Liver (tissue), 3 donors: ENCODE measurements around the gene INSM1.

Source experiments
- EGR1 ChIP-seq, 2 donors: IDR thresholded peaks; 2 replicates each; pipeline ENCODE4 v1.6.1; 2016 to 2018; ENCODE audit warnings: antibody characterized with exemption in 2 of 2, low read depth in 2 of 2
- GABPA ChIP-seq, 2 donors: IDR thresholded peaks in 1 of 2; conservative IDR thresholded peaks in 1 of 2; 2 replicates each; pipeline ENCODE4 v1.6.1; 2016; ENCODE audit warnings: antibody characterized with exemption in 2 of 2, mild to moderate bottlenecking in 1 of 2, moderate library complexity in 1 of 2
- JUND ChIP-seq, 2 donors: IDR thresholded peaks; 2 replicates each; pipeline ENCODE4 v1.6.1; 2016; ENCODE audit warnings: antibody characterized with exemption in 2 of 2
- TAF1 ChIP-seq: conservative IDR thresholded peaks from 2 replicates; pipeline ENCODE4 v1.6.1; 2016; ENCODE audit warnings: antibody characterized with exemption, mild to moderate bottlenecking
- YY1 ChIP-seq: IDR thresholded peaks from 2 replicates; pipeline ENCODE4 v1.6.1; 2016; ENCODE audit warnings: antibody characterized with exemption, mild to moderate bottlenecking
- TF ChIP-seq, protein P1 (sequence below): fragments of 150-350 bp; IDR thresholded peaks from 2 replicates; pipeline ENCODE4 v1.5.1; 2017; ENCODE audit warnings: improper control_type of control experiment, low read depth, low read length; ENCODE audit not compliant: missing input control
- TF ChIP-seq, protein P2 (sequence below): IDR thresholded peaks from 2 replicates; pipeline ENCODE4 v1.6.1; 2016; ENCODE audit warnings: antibody characterized with exemption
- TF ChIP-seq, protein P3 (sequence below): IDR thresholded peaks from 2 replicates; pipeline ENCODE4 v1.6.1; 2016; ENCODE audit warnings: antibody characterized with exemption
- donor health status: healthy.
- donor health status: healthy.

DNA sequence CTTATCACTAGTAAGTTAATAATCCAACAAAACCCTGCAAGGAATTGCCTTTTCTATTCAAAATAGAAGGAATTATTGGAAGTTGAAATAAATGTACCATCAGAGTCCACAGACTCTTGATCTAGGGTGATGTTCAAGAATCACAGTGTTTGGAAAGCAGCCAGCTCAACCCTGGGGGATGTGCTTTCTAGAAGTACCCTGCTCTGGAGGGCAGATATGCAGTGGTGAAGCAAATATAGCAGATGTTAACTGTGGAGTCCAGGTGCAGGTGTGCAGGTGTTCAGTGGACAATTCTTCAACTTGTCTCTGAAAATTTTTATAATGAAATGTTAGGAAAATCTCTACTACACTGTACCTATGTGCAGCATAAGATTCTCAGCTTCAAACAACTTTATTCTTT lies 9.1 kb upstream of the INSM1 start:
- TF ChIP-seq, protein P1, sequence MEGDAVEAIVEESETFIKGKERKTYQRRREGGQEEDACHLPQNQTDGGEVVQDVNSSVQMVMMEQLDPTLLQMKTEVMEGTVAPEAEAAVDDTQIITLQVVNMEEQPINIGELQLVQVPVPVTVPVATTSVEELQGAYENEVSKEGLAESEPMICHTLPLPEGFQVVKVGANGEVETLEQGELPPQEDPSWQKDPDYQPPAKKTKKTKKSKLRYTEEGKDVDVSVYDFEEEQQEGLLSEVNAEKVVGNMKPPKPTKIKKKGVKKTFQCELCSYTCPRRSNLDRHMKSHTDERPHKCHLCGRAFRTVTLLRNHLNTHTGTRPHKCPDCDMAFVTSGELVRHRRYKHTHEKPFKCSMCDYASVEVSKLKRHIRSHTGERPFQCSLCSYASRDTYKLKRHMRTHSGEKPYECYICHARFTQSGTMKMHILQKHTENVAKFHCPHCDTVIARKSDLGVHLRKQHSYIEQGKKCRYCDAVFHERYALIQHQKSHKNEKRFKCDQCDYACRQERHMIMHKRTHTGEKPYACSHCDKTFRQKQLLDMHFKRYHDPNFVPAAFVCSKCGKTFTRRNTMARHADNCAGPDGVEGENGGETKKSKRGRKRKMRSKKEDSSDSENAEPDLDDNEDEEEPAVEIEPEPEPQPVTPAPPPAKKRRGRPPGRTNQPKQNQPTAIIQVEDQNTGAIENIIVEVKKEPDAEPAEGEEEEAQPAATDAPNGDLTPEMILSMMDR = no peak
- no peak for TF ChIP-seq YY1
- no peak for TF ChIP-seq GABPA (IDR thresholded peaks at IDR 0.05 in 1 of 2, conservative IDR thresholded peaks at IDR 0.05 in 1 of 2)
- TF ChIP-seq JUND (IDR thresholded peaks at IDR 0.05) = no peak
- TF ChIP-seq, protein P2, sequence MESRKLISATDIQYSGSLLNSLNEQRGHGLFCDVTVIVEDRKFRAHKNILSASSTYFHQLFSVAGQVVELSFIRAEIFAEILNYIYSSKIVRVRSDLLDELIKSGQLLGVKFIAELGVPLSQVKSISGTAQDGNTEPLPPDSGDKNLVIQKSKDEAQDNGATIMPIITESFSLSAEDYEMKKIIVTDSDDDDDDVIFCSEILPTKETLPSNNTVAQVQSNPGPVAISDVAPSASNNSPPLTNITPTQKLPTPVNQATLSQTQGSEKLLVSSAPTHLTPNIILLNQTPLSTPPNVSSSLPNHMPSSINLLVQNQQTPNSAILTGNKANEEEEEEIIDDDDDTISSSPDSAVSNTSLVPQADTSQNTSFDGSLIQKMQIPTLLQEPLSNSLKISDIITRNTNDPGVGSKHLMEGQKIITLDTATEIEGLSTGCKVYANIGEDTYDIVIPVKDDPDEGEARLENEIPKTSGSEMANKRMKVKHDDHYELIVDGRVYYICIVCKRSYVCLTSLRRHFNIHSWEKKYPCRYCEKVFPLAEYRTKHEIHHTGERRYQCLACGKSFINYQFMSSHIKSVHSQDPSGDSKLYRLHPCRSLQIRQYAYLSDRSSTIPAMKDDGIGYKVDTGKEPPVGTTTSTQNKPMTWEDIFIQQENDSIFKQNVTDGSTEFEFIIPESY = no peak
- TF ChIP-seq, protein P3, sequence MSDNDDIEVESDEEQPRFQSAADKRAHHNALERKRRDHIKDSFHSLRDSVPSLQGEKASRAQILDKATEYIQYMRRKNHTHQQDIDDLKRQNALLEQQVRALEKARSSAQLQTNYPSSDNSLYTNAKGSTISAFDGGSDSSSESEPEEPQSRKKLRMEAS = no peak
- TF ChIP-seq TAF1 = no peak
- TF ChIP-seq EGR1 (IDR thresholded peaks at IDR 0.05; ENCODE audit: low read depth in 2 of 2) = no peak
